Raji (cell line): Measurements from ENCODE around the gene HSD11B1L.

ENCODE experiments used
- POLR2A ChIP-seq: IDR thresholded peaks from 2 replicates; pipeline ENCODE4 v1.6.1; 2011; ENCODE audit warnings: low read depth, low read length, control low read depth; ENCODE audit not compliant: insufficient read depth

Gene HSD11B1L

DNA sequence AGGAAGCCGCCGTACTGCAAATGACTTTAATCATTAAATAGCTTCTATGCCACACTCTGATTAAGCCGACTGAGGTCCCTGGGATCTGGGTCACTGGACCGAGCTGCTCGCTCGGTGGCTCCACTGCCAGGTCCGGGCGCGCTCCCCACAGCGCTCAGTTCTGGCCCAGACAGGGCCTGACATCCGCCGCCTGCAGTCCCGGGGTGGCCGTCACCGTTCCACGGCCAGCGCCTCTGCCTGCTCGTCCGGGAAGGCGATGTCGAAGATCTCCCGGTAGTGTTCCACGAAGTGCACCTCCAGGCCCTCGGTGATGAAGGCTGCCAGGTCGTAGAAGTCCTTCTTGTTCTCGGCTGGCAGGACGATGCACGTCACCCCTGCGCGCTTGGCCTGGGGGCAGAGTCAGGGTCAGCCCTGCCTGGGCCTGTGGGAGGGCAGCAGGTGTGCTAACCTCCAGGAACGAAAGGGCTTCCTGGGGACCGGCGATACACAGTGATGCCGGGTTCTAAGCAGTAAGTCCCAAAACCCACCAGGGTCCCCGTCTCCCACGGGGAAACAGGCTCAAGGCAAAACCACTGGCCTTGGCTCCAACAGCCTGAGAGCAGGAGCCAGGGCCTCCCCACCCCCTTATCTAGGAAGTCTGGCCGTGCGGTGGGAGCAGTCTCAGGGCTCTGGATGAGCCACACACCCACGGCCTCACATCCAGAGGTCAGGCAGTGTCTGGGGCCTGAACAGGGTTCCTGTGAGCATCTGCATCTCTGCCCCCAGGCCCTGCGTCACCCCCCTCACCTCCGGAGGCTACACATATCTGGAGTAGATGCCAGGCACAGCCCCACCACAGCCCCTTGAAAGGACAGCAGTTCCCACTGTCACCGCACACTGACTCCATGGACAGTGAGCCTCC lies 11.2 kb downstream of the HSD11B1L start:
- TF ChIP-seq POLR2A: no peak; the same call in none of the 2 replicates

DNA sequence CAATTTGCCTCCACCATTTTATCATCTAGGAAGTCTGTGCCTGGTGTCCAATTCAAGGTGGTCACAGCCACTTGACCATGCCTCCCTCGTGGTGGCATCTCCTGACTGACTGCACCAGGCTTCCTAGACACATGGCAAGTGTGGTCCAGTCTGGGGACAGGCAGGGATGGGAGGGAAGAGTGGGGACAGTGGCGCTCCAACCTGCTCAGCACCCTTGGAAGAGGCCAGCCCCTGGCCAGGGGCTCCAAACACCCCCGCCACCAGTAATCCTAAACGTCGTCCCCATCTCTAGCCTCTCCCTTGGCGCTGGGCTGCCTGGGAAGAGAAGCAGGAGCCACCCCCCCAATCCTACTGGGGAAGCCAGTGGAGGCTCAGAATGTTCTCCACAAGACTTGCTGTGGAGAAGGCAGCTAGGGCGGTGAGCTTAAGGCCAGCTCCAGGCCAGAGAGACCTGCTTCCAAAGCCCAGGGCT lies 11.9 kb downstream of the HSD11B1L start:
- no peak for TF ChIP-seq POLR2A

DNA sequence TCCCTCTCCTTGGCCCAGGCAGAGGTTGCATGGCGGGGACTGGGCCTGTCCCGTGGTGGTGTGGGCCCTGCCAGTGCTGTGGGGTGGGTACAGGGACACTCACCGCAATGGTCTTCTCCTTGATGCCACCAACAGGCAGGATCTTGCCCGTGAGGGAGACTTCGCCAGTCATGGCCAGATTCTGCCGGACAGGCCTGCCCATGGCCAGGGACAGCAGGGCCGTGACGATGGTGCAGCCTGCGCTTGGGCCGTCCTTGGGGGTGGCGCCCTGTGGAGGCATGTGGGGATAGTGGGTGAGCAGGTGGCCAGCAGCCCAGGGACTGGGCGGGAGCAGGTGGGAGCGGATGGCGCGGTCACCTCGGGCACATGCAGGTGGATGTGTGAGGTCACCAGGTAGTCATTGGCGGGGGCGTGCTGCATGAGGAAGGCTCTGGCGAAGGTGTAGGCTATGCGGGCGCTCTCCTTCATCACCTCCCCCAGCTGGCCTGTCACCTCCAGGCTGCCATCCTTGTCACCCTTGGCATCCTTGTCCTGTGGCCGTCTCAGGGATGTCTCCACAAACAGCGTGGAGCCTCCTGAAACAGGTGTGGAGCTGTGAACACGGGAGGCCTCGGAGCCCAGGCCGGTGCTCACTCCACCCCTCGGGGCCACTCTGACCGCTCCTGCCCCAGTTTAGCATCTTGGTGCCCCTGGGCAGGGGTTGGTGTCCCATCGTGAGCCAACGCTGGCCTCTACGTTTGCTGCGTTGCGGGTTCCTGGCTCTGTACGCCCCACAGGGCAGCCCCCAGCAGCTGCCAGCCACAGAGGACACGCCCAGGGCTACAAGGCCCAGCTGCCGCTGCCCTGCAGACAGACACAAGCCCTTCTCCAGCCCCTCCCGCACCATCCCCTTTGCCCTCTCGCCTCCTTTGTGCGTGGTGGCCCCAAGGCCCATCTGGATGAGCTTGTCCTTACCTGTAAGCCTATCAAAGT lies 12.7 kb downstream of the HSD11B1L start:
- TF ChIP-seq POLR2A: no peak

DNA sequence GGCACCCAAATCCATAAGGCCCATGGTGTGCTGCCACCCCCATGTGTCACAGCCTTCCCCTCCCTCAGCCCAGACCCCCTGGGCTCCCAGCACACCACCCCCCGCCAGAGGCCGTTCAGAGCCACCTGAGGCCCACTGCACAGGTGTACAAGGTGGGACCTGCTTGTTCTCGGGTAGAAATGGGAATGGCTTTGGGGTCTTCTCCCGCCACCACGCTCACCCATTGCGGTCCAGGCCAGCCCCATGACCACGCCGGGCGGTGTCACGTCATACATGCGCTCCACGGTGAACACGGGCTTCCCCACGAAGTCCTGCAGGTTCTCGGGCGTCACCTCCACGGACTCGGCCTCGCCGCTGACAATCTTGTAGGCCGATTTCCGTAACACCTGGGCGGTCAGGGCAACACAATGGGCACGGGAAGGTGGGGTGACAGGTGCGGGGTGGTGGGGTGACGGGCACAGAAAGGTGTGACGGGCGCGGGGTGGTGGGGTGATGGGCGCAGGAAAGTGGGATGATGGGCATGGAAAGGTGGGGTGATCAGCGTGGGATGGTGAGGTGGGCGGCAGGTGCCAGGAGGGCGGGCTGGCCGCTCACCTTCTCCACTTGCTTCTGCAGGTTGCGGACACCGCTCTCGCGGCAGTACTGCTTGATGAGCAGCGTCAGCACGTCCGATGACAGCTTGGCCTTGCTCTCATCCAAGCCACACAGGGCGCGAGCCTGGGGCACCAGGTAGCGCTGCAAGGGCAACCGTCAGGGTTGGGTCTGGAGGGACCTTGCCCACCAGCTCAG lies 13.5 kb downstream of the HSD11B1L start:
- TF ChIP-seq POLR2A: no peak

GRCh38 chr19:5694956-5695648 lies 14.3 kb downstream of the HSD11B1L start:
- TF ChIP-seq POLR2A: no peak

GRCh38 chr19:5695649-5696195 lies 14.9 kb downstream of the HSD11B1L start:
- TF ChIP-seq POLR2A: no peak

DNA sequence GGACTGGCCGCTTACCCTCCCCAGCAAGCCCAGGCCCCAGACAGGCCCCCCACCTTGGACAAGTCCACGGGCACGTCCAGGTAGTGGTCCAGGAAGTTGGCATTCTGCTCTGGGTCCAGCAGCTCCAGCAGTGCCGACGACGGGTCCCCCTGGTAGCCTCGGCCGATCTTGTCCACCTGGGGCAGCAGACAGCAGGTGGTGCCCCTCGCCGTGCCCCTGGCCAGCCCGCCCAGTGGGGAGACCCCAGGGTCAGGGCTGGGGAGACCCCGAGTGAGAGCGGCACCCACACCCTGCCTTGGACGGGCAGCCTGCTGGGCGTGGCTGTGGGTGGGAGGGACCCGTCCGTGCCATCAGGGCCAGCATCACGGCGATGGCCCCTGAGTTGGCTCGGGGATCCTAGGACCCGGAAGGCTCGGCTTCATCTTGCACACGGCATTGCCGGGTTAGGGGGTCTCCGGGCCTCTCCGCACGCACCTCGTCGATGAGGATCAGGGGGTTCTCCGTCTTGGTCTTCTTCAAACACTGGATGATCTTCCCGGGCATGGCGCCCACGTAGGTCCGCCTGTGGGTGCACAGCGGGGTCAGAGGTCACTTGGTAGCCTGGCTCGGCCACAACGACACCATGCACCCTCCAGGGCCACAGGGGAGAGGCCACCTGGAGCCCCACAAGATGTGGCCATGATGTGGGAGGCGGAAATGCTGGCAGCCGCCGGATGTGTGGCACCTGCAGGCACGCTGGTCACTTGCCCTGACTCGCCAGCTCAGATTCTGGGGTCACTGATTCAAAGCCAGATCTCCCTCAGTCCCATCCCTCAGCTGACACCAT lies 15.6 kb downstream of the HSD11B1L start:
- TF ChIP-seq POLR2A: 0 out of 2 replicates have a peak, but pooled peaks have one; percentile 9

GRCh38 chr19:5697022-5697889 lies 16.4 kb downstream of the HSD11B1L start:
- TF ChIP-seq POLR2A: no peak

DNA sequence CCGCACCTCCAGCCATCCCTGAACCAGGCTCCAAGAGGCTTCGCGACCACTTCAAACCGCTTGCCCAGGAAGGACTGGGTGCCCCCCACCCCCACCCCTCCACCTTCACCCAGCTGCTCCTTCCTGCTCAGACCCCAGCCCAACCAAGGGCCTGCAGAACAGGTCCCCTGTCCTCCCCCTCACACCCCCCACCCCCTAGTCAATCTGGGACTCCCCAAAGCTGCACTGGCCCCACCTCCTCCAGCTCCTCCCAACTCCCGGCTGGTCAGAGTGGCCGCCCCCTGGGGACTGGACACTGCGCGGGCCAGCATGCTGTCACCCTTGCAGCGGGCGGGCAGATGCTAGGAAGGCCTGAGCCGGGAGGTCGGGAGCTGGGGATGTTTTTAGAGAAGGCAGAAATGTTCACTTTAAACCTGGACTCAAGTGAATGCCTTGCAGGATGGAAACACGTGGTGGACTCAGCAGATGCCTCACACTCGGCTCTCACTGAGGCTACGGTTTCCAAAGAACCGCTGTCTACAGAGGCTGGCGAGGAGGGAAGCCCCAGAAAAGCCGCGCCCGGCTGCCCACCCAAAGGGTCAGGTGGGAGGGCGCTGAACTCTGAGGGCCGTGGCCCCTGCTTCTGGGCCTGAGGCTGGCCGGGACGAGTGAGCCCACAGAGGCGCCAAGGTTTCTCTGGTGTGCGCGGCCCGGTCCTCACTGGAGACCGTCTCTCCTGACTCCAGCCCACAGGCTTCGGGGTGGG lies 17.2 kb downstream of the HSD11B1L start:
- TF ChIP-seq POLR2A: no peak

DNA sequence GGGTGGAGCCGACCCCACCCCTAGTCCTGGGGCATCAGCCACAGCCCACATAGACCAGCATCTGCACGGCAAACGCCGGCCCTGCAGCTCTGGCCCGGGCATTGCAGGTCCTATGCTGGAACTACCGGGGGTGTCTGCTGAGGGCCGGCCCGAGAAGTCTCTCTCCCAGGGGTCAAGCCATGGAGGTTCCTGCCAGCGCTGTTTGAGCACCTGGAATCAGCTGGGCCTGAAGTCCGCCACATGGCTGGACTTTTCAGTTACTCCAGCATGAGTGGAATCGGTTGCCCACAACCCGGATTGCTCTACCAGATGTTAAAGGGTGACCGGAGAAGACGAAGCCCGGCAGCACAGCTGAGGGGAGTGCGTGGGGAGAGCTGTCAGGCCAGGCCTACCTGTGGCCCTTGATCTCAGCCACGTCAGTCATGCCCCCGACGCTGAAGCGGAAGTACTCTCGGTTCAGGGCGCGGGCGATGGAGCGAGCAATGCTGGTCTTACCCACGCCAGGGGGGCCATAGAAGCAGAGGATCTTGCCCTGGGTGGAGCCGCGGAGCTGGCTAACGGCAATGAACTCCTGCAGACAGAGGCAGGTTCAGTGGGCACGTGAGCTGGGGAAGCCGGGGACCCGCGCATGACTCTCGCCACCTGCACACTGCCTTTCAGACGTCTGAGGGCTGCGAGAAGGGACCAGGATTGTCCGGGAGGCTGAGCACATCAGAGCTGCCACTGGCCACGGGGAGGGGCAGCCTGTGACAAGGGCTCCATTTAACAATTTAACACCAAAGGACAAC lies 18.0 kb downstream of the HSD11B1L start:
- TF ChIP-seq POLR2A: no peak

- no peak for TF ChIP-seq POLR2A
Measured at GRCh38 chr19:5700455-5701092, 19.7 kb downstream of the HSD11B1L start.
